Midbrain (tissue), 1 donor: Measurements from ENCODE around the gene ICAM5.
"Not testable (repeated sequence)": the region's sequence is repeated elsewhere in the genome, so short reads cannot be mapped to it uniquely, and the experiment has no call there.

ENCODE experiments used
- DNase-seq: peaks from one replicate; lab custom pipeline; 2025; lab: John Stamatoyannopoulos, UW

Gene ICAM5, protein sequence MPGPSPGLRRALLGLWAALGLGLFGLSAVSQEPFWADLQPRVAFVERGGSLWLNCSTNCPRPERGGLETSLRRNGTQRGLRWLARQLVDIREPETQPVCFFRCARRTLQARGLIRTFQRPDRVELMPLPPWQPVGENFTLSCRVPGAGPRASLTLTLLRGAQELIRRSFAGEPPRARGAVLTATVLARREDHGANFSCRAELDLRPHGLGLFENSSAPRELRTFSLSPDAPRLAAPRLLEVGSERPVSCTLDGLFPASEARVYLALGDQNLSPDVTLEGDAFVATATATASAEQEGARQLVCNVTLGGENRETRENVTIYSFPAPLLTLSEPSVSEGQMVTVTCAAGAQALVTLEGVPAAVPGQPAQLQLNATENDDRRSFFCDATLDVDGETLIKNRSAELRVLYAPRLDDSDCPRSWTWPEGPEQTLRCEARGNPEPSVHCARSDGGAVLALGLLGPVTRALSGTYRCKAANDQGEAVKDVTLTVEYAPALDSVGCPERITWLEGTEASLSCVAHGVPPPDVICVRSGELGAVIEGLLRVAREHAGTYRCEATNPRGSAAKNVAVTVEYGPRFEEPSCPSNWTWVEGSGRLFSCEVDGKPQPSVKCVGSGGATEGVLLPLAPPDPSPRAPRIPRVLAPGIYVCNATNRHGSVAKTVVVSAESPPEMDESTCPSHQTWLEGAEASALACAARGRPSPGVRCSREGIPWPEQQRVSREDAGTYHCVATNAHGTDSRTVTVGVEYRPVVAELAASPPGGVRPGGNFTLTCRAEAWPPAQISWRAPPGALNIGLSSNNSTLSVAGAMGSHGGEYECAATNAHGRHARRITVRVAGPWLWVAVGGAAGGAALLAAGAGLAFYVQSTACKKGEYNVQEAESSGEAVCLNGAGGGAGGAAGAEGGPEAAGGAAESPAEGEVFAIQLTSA

GRCh38 chr19:10289836-10290356, at the start of gene ICAM5:
TSS of gene ICAM5 (plus strand) at chr19:10289952. CDS start at chr19:10290044, 92 bp downstream.
- DNase-seq, result no peak

DNA sequence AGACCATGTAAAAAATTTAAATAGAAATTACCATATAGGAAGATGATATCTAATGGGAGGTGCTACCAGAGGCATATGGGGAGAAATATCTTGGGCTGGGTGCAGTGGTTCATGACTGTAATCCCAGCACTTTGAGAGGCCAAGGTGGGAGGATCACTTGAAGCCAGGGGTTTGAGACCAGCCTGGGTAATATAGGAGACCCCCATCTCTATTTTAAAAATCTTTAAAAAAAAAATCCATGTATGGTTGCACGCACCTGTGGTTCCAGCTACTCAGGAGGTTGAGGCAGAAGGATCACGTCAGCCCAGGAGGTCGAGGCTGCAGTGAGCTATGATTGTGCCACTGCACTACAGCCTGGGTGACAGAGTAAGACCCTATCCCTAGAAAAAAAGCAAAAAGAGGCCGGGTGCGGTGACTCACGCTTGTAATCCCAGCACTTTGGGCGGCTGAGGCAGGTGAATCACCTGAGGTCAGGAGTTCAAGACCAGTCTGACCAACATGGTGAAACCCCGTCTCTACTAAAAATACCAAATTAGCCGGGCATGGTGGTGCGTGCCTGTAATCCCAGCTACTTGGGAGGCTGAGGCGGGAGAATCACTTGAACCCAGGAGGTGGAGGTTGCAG, 47.8 kb upstream of the ICAM5 start:
- not testable (repeated sequence) for DNase-seq

- no peak for DNase-seq
Observed at GRCh38 chr19:10243606-10244005, 46.1 kb upstream of the ICAM5 start.

GRCh38 chr19:10245189-10245939, 44.4 kb upstream of the ICAM5 start:
- DNase-seq, result no peak

- DNase-seq, result no peak
Observed at GRCh38 chr19:10246511-10246910, 43.2 kb upstream of the ICAM5 start.

GRCh38 chr19:10251792-10252694, 37.7 kb upstream of the ICAM5 start, which contains the start of gene MRPL4:
TSS of gene MRPL4 (plus strand) at chr19:10252214. CDS start at chr19:10252254, 40 bp downstream.
- DNase-seq, result peak; percentile 99

DNA sequence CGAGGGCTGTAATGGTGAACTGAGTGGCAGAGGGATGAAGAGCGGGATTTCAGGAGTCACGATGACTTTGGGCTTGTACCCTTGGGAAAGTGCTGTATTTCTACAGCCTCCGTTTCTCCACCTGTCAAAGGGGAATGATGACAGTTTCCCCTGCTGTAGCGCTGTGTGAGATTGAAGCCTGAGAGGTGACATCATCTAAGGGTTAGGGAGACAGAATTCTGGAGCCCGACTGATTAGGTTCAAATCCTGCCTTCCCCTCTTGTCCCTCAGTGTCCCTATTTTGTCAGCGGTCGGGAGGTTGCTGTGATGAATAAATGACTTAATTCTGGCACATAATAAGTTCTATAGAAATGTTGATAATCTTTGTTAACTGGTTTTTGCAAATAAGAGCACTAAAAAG, 37.0 kb upstream of the ICAM5 start:
- no peak for DNase-seq

DNA sequence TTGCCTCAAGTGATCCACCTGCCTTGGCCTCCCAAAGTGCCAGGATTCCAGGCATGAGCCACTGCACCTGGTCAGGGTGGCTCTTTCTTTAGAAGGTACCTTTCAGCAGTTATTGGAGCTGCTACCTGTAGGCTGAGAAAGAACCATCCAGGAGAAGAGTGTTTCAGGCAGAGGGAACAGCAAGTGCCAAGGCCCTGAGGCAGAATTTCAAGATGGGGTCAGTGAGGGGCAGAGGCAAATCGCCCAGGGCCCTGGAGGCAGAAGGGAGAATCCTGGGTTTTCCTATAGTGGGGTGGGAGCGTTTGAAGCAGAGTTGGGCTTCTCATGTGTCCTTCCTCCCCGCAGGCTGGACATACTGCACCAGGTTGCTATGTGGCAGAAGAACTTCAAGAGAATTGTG, 35.5 kb upstream of the ICAM5 start:
- no peak for DNase-seq

DNA sequence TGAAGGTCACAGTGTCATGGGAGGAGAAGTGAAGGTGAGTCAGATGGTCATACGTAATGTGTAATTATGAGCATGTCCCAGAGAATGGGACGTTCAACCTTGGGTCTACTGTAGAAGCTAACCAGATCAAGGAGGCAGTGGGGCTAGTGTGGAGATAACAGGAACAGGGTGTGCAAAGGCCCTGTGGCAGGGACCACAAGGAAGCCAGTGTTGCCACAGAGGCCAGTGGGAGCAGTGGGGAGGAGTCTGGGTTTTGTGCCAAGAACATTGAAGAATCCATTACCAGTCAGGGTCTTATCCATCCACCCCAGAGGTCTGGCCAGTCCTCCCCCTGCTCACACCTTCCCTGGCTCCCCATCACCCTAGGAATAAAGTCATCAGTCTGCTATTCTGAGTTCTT, 34.4 kb upstream of the ICAM5 start:
- DNase-seq, result no peak

DNA sequence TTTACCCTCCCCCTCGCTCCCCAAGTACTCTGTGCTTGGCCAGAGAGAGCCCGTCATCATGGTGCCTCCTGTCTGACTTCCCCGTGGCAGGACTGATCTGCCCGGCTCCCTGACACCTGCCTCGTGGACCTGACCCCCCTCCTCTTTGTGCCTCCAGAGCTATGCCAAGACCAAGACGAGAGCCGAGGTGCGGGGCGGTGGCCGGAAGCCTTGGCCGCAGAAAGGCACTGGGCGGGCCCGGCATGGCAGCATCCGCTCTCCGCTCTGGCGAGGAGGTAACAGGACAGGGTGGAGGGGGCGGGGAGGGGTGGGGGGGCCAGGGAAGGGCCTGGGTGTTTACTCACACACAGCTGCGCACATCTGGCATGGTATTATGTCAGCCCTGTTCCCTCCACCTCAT, 33.2 kb upstream of the ICAM5 start:
- DNase-seq, result no peak

GRCh38 chr19:10256970-10257615, 32.7 kb upstream of the ICAM5 start:
- DNase-seq, result no peak

DNA sequence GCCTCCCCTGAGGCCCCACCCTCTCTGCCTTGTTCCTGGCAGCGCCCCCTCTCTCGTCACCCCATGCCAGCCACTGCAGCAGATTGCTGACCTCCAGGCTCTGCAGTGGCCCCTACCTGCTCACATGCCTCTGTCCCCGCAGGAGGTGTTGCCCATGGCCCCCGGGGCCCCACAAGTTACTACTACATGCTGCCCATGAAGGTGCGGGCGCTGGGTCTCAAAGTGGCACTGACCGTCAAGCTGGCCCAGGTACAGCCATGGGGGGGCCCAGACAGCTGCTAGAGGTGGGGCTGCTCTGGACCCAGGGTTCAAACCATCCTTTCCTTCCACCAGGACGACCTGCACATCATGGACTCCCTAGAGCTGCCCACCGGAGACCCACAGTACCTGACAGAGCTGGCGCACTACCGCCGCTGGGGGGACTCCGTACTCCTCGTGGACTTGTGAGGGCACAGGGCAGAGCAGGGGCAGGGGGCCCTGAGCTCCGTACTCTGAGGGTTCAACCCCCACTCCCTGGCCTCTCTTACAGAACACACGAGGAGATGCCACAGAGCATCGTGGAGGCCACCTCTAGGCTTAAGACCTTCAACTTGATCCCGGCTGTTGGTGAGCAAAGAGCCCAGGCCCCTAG, 31.6 kb upstream of the ICAM5 start:
- no peak for DNase-seq

- DNase-seq, result peak; percentile 45
Observed at GRCh38 chr19:10259162-10259905, 30.4 kb upstream of the ICAM5 start.

DNA sequence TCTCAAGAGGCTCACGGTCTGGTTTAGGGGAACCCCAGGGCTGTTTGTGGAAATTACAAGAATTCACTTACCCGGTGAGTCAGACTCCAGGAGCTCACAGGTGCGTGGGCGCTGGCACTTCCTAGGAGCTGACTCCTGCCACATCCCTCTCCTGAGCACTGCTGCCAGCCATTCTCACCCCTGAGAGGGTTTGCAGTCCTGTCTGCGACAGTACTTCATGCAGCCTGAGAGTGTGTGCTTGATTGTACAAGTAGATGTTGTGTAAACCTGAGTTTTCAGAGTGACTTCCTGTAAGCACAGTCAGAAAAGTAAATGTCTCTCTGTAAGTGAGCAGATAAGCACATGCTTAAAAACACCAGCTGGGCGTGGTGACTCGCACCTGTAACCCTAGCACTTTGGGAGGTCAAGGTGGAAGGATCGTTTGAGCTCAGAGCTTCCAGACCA, 29.6 kb upstream of the ICAM5 start:
- no peak for DNase-seq

DNA sequence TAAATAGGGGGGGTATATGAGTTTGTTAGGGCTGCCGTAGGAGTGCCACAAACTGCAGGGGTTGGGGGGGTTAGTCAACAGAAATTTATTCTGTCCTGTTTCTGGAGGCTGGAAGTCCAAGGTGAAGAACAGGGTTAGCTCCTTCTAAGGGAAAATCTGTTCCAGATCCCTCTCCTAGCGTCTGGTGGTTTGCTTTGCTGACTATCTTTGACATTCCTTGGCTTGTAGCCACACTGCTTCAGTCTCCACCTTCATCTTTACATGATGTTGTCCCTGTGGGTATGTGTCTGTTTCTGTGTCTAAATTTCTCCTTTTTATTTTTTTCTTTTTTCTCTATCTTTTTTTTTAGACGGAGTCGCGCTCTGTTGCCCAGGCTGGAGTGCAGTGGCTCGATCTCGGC, 27.0 kb upstream of the ICAM5 start:
- no peak for DNase-seq

DNA sequence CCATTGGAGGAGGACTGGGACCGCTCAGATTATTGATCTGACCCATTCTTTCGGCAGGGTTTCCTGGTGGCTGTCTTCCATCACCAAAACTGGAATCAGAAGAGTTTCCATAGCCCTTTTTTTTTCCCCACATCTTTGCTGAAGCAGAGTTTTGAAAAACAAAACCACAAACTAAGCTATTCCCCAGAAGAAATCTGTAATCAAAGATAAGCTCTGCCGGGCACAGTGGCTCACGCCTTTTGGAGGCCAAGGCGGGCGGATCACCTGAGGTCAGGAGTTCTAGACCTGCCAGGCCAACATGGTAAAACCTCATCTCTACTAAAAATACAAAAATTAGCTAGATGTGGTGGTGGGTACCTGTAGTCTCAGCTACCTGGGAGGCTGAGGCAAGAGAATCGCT, 23.0 kb upstream of the ICAM5 start:
- no peak for DNase-seq

- DNase-seq, result no peak
Observed at GRCh38 chr19:10268071-10268470, 21.7 kb upstream of the ICAM5 start.
